C1 segment of cervical spinal cord (tissue), 14 donors: ENCODE data around the gene TBL3.
"Not testable (repeated sequence)": the region's sequence is repeated elsewhere in the genome, so short reads cannot be mapped to it uniquely, and the experiment has no call there.

Source experiments
- DNase-seq, 14 donors: peaks; one replicate each; lab custom pipeline; 2025; lab: John Stamatoyannopoulos, UW

The TBL3 gene

DNA sequence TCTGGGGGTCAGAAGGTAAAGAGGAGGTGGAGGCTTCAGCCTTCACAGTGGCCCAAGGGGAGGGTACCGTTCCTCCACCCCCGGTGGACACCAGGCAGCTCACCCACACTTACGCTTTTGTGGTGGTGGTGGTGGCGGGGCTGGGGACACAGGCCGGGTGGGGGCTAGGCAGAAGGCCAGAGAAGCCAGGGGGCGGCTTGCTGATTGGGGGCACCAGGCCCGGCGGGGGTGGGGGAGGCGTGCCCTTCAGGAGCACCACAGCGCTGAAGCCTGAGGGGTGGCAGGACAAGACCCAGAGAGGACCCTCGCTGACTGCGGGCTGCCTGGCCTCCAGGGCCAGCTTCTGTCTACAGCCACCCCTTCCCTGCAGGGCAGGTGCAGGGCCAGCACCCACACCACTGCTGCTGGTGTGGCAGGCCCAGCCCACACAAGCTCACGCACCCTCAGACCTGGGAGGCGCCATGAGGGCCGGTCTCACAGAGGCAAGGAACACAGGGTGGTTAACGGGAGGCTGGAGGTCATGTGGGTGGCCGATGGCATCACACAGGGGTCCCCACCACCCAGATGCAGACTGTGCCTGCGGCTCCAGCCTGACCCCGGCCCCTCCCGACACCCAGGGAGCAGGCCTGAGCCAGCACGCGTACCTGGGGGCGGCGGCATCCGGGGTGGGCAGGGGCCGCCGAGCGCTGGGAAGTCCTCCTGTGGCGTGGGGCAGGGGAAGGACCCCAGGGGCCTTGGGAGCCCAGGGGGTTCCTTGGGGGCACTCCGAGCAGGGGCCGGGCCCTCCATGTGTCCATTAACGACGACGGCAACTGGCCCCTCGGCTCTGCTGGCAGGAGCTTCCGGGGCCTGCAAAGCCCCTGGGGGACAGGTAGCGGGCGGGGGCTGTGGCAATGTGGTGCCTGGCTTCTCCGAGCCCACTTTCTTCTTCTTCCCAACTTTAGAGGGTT lies 27.3 kb downstream of the TBL3 start:
- no peak for DNase-seq

DNA sequence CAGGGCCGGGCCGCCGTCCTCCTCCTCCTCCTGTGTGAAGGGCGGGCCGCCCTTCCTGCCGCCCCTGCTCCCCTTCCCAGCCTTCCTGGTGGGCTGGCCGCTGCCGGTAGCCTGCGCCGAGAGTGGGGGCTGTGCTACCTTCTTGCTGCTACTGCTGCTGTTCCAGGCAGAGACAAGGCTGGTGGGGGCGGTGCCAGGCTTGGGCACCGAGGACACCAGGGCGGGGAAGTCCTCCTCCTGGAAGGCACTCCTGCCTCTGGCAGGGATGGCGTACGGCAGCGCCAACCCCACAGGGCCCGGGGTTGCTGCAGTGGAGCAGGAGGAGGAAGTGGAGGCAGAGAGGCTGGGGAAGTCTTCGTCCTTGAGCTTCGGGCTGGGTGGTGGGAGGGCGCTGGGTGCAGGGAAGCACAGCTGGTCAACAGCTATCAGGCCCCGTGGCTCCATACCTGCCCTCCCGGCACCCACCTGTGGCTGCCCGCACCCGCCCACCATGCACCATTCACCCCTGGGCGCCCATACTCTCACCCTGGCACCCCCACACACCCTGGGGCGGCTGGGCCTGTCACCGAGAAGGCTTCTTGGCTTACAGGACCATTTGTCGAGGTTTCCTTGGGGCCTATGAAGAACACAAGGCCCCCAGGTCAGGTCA lies 28.1 kb downstream of the TBL3 start:
- DNase-seq, result no peak

DNA sequence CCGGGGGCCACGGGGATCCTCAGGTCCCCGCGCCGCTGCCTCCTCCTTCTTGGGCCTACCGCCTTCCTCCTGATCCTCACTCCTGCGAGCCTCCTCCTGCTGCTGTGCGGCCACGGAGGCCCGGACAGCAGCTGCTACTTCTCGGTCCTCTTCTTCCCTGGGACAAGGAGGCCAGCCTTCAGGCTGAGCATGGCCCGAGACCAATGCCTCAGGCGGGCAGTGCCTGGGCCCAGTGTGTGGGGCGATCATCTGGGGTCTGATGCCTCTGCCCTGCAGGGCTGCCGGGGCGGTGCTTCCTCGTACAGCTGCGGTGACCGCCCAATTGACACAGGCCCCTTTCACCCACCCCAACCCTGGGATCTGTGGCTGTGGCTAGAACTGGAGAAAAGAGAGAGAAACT lies 29.2 kb downstream of the TBL3 start:
- DNase-seq, result no peak

DNA sequence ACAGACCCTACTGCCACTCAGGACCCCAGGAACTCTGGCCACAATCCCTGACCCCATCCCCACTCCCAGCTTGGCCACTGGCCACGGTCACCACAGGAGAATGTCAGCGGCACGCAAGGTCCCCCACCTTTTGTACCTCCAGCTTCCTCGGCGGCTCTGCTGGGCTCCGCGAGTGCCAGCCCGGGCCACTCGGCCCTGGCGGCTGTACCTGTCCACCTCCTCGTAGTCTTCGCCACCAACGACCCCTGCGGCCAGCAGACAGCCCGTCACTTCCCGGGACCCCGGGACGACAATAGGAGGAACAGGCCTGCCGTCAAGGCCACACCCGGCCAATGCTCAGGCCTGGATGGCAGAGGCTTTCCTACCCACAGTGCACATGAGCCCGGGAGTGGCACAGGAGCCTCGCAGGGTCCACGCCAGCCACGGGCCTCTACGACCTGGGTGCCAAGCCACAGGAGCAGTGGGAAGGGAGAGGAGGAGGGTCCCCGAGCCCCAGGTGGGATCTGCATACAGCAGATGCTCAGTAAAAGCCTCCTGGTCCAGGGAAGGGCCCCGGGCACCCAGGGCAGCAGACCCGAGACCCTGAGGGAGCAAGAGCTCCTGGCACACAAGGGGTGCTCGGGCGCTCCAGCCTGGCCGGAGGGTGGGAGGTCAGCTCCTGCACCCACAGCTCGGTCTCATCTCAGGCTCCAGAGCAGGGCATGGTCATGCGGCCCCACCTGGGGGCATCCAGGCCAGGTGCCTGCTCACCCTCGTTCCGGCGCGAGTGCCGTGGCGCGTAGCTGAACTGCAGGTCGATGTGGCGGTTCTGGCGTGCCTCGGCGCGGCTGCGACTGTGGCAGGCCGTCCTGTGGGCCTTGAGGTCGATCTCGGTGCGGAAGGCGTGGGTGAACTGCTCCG lies 29.9 kb downstream of the TBL3 start:
- no peak for DNase-seq

DNA sequence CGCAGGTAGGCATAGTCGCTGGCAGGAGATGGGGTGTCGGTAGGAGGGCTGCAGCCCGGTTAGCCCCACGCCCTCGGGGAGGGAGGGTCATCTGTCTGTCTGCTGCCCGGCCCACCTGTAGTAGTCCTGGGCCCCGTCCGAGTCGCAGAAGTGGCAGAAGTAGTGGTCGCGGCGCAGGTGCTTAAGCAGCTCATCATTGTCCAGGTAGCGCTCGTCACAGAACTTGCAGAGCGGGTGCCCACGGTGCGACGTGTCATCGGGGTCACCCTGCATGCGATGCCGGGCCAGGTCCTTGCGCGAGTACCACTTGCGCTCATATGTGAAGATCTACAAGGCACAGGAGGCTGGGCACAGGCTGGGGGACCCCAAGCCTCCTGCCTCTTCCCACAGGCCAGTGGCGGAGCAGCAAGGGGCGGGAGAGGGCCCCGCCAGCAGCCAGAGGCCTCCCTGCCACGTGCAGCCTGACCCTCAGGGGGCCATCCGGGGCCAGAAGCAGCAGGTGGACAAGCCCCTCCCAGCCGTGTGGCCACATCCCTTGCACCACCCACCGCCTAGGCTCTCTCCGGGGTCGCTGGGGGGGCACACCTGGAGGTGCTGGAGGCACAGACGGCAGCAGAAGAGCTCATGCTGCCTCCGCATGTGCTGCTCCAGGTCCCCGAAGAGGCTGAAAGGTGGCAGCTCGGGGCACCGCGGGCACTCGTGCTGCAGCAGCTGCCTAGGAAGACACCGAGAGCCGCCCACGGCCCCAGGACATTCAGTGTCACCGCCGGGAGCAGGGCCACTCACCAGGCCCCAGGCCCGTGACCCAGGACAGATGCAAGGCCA lies 30.8 kb downstream of the TBL3 start:
- no peak for DNase-seq

DNA sequence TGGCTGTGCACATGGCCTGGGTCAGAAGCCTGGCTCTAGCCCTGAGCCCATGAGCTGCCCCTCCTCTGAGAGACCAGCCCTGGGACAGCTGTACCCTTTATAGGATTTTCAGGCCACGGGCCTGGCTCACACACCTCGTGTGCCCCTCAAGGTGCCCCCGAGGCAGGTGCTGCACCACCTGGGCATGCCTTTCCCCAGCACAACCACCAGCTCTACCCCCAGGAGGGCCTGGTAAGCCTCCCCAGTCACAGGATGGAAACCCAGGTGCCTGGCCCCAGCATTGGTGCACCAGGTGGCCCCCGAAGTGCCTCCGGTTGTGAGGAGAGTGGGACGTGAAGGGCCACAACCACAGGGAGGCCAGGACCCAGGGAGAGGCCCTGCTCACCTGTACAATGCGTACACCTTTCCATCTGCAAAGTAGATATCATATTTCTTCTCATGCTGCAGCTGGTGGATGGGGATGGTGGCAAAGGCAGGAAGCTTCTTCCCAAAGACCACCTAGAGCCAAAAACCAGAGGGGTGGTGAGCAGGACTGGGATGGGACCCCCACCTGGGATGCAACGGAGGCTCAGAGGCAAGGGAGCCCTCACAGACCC lies 31.5 kb downstream of the TBL3 start:
- no peak for DNase-seq

DNA sequence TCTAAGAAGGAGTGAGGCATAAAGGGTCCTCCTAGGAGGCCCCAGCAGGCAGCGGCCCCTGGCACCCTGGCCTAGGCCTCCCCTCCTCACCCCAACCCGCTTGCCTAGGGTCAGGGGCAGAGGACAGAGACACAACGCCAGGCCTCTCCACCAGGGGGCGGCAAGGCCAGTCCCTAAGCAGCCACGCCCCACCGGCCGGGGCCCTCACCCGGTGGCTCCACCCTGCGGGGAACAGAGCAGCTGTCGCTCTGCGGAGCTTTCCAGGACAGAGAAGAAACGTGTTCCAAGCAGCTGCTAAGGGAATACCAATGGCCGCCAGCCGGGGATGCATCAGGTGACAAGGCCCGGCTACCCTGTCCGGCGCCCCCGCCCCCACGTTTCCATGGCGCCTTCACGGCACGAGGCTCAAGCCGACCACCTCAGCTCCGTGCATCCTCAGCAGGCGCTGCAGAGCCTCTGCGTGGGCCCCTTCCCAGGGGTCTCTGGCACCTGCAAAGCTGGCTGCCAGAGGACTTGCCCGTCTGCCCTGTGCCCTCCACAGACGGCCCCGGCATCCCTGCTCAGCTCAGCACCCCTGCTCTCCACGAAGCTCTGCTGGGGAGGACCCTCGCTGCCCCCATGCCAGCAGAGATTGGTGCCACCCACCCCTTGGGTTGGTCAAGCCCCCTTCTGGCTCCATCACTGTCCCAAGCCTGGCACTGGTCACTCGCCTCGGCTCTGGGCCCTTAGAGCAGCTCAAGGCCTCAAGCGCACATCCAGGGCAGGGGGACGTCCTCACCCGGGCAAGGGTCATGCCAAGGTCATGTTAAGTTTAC lies 32.2 kb downstream of the TBL3 start:
- peak in 10 of 14 donors; percentile 11 to 77 (median 50) for DNase-seq

DNA sequence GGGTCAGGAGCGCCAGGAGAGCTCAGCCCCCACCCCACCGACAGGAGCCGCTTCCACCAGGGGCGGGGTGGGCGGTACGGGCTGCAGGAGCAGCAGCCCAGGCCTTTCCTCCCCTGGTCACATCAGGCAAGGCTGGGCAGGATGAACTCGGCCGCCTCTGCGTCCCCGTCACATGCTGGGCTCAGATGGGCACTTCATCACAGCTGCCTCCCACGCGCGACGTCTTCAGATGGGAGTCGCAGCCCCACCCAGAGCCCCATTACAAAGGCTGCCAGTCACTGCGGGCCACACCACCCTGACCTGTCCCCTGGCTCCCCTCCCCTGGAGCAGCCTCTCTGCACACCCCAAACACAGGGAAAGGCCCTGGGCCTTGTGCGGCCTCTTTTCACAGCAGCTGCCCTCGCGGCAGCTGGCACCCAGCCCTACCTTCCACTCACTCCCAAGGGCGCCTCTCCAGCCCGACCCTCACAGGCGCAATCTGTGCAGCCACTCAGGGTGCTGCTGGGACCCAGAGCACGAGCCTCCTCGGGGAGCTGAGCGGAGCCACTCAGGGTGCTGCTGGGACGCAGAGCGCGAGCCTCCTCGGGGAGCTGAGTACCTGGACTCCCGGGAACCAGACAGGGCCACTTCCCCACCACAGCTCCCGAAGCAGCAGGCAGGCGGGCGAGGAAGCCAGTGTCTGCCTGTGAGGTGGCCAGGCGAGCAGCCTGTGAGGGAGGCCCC lies 33.1 kb downstream of the TBL3 start:
- no peak for DNase-seq

DNA sequence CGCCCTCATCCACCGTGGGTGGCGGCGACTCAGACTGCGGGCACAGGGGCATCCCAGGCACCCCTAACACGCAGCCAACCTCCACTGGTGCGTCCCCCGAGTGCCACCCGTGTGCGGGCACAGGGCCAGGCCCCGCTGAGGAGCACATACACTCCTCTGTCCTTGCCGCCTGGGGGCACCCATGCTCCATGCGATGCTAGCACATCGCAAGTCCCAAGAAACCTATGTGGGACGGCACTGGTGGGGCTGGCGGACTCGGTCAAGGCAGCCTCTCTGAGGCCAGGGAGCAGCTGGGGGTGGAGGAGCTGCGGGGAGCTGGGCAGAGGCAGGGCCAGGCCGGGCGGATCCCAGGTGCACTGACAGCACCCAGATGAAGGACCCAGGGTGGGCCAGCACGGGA lies 33.8 kb downstream of the TBL3 start:
- DNase-seq, result peak in 1 of 14 donors; percentile 63

DNA sequence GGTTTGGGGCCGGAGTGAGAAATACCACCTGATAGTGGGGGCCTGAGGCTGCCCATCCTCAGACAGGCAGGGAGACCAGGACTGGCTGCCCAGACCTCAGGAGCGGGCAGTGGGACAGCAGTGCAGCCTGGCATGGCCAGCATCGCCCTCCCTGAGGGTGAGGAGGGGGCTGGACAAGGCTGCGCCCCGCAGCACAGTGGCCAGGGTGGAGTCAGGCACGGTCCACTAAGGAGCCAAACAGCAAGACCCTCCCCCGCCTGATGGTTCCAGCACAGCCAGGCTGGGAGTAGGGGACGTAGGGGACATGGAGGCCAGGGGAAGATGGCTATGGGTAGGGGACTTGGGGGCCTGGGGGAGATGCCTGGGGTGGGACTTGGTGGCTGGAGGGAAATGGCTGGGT lies 34.5 kb downstream of the TBL3 start:
- no peak for DNase-seq

DNA sequence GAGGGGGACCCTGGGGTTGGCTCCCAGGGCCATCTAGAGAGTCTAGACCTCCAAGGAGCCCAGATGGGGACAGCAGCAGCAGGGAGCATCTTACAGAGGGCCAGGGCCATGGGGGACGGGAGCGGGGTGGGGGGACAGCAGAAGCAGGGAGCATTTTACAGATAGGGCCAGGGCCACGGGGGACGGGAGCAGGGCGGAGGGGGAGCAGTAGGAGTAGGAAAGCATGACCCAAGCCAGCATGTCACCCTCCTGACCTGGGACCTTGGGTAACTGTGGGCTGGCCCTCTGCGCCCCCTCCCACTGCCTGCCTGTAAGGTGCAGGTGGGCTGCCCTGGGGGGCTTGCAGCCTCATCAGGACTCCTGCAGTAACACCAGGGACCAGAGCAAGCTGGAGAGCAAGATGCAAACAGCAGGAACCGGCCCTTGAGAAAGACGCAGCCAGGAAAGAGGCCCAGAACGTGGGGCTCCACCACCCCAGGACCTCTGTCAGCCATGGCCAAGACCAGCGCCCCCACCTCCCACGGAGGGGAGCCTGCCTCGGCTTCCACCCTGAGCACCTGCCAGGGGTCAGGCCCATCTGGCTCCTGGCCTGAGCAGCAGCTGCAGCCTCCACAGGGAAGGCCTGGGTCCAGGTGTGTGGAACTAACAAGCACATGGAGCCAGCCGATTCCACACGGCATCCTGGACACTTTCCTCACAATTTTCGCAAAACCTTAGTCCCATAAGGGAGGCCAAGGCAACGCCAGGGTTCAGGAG lies 35.4 kb downstream of the TBL3 start:
- DNase-seq, result no peak

DNA sequence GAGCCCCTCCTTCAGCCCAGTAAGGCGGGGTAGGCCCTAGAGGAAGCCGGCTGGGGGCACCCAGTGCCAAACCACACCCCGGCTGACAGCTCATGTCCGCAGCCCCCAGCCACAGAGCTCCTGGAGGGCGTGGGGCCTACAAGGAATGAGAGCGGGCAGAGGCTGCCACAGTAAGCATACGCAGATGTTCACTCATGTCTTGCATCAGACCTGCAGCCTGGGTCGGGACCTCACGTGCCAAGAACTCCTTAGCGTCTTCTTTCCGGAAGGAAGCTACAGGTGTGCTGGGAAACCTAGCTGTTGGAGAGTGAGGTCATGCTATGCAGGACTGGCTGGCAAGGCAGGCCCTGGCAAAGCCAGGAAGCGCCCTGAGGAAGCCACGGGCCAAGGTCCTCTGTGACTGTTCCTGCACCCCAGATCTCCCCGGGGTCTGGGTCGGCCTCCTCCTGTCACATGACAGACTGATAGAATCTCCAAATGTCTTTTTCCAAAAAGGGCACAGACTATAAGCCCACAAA lies 36.2 kb downstream of the TBL3 start:
- no peak for DNase-seq

DNA sequence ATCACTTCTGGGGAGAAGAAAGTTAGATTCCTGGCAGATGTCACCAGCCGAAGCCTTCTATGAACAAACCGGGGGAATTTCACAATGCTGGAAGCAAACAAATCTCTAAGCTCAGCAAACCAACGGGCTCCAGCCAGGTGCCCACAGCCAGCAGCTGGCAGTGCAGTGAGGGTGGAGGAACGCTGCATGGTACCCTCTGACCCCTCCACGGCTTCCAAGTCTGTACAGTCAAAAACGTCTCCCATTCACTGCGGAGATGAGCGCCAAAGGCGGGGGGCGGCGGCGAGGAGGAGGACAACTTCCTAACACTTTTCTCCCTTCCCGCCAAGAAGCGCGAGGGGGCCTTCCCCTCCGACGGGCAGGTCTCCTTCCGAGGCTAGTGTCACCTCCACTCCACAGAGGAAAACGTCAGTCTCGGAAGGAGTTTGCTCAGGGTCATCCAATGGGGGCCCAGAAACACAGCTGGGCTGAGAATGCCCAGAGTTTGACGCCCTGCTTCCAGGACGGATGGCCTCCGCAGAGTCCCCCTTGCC lies 36.8 kb downstream of the TBL3 start:
- DNase-seq, result no peak

DNA sequence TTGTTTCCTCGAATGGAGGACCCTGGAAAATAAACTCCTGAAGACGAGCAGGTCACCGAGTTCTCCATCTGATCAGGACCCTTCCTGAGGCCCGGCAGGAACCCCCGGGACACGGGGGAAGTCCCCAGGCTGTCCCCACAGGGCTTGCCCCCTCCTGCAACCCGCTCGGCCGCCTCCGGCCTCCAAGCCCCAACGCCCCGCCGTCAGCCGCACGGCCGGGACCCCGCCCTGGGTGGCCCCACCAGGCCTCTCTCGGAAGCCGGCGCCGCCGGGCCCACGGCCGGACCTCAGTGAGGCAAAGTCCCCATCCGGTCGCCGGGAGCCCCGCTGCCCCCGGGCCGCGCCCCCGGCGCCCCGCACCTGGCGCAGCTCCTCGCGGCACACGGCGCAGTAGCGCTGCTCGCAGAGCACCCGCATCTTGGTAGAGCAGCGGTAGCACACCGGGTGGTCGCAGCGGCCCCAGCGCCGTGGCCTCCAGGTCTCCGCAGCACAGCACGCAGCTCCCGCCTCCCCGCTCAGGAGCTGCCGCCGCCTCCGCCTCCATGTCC lies 37.4 kb downstream of the TBL3 start:
- DNase-seq, result peak in 1 of 14 donors; percentile 35

DNA sequence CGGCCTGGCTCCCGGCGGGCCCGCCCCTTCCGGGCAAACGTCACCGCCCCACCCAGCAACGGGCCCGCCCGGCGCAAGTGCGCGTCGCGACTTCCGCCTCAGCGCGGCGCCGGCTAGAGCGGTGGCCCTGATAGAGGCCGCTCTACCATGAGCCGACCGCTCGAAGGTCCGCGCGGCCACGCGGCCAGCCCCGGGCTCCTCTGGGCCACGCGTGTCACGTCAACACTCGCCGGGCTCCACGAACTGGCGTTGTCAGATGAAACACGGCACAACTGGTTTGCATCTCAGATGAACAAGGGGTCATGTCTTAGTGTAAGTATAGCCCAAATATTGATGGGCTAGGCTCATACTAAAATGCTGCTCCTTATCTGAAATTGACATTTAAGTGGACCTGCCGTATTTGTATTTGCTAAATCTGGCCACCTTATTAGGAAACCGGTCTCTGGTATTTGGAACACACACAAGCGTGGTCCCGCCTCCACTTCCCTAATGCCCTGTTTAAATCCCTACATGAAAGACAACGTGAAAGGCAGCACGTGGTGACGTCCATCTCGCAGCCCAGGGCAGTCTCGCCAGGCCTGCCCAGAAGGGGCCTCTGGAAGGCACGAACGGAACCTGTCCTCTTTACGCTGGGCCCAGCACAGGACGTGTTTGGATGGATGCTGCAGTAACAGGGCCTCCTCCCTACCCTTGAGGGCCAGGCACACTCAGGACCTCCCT lies 38.1 kb downstream of the TBL3 start, which contains the start of gene ZNF598:
ZNF598 (minus strand) TSS at position 31 of the 720 bp plus-strand sequence.
- peak in 13 of 14 donors; percentile 32 to 88 (median 68) for DNase-seq

DNA sequence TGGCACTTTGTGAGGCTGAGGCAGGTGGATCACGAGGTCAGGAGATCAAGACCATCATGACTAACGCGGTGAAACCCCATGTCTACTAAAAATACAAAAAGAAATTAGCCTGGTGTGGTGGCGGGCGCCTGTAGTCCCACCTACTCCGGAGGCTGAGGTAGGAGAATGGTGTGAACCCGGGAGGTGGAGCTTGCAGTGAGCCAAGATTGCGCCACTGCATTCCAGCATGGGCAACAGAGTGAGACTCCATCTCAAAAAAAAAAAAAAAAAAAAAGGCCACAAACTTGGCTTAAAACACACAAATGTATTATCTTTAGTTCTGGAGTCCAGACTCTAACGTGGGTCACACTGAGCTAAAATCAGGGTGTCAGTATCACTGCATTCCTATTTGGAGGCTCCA lies 39.9 kb downstream of the TBL3 start:
- not testable (repeated sequence) for DNase-seq

DNA sequence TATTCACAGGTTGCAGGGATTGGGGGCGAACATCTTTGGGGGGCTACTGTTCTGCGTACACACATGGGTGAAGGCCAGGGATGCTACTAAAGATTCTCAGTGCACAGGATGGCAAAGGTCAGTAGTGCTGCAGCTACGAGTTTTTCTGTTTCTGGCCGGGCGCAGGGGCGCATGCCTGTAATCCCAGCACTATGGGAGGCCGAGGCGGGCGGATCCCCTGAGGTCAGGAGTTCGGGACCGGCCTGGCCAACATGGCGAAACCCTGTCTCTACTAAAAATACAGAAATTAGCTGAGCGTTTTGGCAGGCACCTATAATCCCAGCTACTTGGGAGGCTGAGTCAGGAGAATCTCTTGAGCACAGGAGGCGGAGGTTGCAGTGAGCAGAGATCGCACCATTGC lies 41.7 kb downstream of the TBL3 start:
- no peak for DNase-seq
